T-helper 1 cell (primary cell): ENCODE measurements around the gene TBXT.
"Not testable (repeated sequence)": the region's sequence is repeated elsewhere in the genome, so short reads cannot be mapped to it uniquely, and the experiment has no call there.

ENCODE experiments used
- DNase-seq, 5 donors: peaks; one replicate each; pipeline ENCODE4 v3.0.0-alpha.2; 2012 to 2020

The TBXT gene

DNA sequence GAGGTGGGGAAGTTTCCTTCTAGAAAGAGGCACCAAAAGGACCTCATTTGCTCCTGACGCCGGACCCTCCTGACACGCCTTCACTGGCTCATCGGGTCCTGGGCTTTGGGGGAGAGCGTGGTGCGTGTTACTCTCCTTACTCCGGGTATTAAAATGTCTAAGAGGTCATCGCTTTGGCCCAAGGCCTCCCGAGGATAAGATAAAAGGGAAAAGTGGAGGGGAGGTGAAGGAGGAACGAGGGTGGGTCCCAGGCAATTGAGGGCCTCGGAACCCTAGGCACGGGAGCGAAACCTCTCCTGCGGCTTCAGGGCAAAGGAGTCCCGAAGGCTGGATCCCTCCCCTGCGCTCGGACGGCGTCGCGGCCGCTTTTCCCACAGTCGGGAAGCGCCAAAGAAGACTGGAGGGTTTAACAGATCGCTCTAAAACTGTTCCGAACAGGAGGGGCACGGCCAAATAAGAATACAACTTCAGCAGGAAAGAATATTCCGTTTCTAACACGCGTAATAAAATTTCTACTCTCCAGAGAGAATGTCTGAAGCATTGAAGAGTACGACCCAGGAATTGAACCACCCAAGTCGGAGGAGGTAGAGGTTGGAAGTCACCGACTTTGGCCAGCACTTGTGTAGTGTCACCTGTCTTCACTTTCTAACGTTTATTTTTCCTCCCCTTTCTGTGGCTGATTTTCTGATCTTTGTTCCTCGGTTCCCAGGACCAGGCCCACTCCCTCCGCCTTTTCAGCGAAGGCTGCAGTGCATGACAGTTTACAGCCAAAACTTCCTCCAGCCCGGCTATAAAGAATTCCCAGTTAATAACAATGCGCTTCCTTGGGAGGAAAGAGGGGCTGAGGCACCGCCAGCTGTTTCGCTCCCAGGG, 2.1 kb upstream of the TBXT start:
- no peak for DNase-seq

DNA sequence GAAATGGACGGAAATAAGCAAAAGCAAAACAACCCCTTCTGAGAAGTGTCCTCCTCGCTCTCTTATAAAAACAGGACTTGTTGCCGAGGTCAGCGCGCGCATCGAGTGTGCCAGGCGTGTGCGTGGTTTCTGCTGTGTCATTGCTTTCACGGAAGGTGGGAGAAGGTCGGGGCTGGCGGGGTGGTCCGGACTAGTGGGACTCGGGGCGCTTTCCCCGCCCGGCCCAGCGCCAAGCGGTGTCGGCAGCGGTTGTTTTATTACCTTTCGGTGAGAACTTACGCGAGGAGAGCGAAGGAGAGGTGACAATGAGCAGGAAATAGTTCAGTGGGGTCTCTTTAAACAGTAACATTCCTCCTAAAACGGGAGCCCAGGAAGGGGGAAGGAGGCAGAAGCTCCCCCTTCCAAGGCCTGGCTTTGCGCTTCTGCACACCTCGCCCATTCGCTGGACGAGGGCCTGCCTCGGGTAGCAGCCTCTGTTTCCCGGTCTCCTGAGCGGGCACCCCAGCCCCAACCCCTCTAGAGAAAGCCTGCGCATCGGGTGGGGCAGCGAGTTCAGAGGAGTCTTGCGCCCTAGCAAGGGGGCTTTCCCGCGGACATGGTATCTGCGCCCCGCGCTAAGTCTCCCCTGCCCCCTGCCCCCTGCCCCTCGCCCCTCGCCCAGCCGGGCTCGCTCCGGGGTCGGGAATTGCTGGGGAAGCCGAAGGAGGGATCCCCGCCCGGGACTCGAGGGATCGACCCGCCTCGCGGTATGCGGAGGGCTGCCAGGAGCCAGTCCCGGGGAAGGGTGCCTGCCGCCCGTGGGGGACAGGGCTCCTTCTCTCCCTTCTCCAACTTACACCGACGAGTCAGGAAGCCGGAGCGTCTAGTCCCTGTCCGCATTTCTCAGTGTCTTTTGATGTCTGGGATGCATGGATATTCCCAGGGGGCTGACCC, 1.2 kb upstream of the TBXT start:
- no peak for DNase-seq

DNA sequence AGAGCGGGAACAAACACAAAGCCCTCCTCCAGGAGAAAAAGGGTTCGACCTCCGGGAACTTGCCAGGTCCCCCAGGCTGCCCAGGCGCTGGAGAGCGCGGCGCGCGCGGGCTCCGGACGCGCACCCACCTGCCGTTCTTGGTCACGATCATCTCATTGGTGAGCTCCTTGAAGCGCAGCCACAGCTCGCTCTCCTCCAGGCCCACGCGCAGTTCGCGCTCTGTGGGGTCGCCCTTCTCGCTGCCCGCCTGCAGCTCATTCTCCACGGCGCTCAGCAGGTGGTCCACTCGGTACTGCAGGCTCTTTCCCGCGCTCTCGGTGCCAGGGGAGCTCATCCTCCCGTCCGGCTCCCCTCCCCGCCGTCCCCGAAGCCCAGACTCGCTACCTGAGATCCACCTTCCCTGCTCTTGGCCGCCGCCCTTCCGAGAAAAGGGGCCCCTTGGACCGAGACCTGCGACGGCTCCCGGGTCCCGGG, 356 bp downstream of the TBXT start:
- DNase-seq, result no peak

DNA sequence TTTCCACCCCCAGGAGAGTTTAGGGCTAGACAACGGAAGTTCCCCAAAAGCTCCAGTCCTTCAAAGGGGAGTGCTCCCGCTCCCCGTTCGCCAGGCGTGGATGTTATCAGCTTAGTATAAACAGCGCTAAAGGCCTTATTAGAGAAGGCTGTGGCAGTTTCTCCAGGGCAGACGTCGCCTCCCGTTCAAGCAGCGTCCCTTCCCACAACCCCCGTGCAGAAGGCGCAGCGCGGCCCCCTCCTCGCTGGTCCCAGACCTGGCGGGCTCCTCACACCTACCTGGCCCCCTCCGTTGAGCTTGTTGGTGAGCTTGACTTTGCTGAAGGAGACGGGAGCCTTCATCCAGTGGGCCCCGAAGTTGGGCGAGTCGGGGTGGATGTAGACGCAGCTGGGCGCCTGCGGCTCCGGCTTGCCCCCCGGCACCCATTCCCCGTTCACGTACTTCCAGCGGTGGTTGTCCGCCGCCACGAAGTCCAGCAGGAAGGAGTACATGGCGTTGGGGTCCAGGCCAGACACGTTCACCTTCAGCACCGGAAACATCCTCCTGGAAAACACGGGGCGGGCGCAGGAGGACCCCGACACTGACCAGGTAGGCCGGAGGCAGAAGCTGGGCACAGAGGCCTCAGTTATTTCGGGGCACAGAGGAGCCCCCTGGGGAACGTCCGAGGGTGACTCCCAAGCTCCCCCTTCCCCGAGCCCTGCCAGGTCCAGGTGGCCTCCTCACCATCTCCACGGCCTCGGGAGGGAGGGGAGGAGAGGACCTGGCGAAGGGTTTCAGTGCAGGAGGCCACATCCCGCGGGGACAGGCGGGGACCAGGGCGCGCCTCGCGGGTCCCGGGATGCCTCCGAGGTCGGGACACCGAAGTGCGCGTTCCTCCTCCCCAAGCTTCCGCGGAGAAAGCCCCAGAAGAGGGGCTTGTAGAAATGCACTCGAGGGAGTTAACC, 1.1 kb downstream of the TBXT start:
- no peak for DNase-seq

DNA sequence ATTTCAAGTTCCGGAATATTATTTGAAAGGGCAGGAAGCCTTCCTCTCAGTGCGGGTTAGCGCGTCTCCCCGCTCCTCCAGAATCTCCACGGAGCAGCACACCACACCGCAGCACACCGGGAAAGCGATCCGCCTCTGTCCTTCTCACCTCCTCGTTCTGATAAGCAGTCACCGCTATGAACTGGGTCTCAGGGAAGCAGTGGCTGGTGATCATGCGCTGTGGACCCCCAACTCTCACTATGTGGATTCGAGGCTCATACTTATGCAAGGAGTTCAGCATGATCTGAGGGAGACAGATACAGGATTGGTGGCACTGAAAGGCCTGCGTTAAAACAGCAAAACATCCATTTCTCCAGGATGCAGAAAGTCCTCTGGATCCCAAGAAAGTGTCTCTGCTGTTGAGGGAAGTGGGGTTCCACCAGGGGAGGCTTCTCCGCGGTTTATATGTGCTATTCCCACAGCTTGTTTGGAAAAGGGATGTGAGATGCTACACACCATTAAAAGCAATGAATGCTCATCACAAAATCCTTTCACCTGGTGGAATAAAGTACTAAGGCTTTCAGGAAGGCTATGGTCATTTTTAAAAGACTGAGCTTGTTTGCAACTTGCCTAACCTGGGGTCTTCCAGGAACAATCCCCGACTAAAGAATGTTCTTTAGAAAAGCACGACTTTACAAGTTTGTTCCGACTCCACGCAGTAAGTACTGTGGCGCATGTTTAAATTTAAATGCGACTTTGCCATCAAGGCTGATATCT, 1.9 kb downstream of the TBXT start:
- DNase-seq, result no peak

DNA sequence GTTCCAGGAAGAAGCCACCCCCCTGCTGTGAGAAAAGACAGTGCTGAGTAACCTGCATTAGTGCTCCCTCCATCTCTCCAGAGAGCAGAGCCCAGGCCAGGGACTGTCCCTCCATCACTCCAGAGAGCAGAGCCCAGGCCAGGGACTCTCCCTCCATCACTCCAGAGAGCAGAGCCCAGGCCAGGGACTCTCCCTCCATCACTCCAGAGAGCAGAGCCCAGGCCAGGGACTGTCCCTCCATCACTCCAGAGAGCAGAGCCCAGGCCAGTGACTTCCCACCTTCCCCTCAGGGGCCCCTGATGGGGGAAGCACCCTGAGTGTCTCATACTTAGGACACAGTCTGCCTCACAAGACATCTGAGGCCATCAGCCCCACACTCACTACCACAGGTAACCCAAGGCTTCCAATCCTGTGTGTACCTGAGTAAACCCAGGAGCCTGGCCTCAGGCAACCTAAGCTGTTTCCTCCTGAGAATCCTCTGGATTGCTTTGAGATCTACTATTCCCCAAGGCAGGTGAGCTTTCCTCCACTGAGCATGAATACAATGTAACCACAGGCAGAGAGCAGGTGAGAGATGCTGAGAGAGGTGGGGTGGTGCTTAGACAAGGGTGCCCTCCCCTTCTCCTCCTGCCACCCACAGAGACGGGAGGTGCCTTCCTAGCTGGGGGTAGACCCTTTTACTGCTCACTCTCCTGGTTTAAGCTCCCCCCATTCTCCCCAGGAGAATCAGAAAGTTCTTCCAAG, 4.9 kb downstream of the TBXT start:
- no peak for DNase-seq

DNA sequence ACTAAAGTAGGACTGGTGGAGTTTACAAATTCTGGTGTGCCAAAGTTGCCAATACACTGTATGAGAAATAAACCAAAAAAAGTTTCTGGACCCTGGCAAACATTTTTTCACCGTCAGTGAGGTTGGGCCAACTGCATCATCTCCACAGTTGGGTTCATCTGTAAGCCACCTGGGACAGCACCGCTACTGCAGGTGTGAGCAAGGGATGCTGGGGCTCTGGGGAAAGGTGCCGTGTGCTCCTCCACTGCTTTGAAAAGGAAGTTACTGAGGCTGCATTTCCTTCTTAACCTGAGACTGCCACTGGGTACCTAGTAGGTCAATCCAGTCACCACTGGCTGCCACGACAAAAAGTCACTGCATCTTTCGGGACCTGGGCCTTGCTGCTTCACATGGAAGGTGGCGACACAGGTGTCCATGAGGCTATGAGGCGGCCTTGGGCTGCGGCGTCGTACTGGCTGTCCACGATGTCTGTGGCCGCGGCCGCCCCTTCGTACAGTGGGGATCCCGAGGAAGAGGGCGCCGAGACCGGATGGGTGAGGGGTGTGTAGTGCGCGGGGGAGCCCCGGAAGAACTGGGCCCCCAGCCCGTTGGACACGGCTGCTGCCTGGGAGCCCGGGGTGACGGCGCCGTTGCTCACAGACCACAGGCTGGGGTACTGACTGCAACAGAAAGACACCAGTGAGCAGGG, 9.6 kb downstream of the TBXT start:
- no peak for DNase-seq

DNA sequence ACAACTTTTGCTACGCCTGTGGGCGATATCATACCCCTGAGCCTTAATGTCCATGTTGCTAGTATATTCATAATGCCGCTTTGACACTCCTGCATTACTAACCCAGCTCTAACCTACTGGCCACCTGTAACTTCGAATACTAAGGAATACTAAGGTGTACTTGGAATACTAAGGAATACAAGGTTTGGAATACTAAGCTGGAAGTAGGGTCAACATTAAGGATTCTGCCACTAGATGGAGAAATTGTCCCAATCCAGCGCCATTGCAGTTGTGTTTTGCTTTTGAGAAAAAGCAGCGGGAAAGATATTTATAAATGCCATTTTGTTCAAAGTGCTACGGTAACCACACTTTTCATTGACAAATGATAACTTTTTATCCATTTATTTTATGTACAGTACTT, 10.7 kb downstream of the TBXT start:
- no peak for DNase-seq

DNA sequence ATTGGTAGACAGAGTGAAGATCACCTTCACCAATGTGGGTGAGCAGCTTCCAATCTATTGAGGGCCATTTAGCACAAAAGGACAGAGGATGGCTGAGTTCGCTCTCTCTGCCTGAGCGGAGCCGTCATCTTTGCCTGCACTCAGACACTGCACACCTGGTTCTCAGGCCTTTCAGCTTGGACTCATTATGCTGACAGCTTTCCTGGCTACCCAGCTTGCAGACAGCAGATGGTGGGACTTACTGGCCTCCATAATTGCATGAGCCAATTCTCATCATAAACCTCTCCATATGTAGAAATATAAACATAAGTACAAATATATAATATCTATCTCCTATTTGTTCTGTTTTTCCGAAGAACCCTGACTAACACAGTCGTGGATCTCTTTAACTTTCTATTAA, 13.7 kb downstream of the TBXT start:
- no peak for DNase-seq

DNA sequence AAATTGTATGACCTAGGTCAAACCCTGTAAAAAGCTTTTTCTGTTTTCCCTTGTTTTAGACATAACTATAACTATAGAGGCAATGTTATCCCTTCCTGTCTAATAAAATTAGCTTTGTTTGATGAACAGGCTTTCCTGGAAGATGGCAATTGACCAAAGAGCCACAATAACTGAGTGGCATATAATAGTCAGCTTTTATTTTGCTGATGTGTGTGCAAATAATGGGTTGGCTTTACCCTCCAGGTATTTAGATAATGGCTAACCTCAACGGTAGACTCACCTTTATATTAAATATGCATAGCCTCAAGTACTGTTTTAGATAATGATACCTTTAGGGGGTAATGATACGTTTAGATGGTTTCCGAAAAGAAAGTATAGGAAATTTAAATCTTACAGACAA, 15.0 kb downstream of the TBXT start:
- DNase-seq, result no peak

DNA sequence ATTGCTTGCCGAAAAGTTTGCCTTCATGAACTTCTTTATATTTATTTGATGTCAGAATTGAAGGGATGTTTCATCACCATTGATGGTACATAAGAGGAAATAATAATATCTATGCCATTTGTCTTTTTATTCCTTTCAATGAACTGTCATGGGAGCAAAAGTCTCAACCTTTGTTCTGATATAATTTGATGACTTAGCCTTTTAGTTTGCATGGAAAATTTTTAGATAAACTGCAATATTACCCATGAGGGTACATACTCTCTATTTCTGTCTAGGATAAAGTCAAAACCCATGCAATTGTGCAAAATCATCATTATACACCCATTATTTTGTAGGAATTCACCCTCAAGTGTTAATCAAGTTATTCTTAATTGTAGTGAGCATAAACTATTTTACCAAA, 15.9 kb downstream of the TBXT start:
- no peak for DNase-seq

DNA sequence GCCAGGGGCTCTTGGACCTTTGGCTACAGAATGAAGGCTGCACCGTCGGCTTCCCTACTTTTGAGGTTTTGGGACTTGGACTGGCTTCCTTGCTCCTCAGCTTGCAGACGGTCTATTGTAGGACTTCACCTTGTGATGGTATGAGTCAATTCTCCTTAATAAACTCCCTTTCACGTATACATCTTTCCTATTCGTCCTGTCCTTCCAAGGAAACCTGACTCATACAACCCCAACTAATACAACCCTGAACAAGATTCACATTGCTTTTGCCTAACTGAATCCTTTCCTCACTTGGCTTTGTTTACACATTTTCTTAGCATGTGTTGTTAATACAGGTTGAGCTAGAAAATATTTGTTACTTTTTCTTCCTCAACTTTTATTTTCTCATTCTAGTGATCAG, 21.9 kb downstream of the TBXT start:
- DNase-seq, result no peak

DNA sequence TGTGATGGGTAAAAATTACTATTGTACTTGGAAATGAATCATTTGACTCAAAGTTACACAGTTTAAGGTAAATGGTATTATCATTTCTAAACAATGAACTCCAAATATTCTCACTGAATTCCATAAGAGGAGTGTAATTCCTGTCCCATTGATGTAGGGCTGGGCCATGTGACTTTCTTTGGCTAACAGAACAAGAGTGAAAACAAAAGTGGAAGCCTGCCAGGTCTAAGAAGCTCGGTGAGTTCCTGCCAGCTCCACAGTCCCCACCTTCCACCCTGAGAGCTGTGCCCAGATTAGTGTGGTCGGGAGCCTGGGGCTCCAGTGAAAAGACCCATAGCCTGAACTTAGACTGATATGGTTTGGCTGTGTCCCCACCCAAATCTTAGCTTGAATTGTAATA, 24.6 kb downstream of the TBXT start:
- no peak for DNase-seq

DNA sequence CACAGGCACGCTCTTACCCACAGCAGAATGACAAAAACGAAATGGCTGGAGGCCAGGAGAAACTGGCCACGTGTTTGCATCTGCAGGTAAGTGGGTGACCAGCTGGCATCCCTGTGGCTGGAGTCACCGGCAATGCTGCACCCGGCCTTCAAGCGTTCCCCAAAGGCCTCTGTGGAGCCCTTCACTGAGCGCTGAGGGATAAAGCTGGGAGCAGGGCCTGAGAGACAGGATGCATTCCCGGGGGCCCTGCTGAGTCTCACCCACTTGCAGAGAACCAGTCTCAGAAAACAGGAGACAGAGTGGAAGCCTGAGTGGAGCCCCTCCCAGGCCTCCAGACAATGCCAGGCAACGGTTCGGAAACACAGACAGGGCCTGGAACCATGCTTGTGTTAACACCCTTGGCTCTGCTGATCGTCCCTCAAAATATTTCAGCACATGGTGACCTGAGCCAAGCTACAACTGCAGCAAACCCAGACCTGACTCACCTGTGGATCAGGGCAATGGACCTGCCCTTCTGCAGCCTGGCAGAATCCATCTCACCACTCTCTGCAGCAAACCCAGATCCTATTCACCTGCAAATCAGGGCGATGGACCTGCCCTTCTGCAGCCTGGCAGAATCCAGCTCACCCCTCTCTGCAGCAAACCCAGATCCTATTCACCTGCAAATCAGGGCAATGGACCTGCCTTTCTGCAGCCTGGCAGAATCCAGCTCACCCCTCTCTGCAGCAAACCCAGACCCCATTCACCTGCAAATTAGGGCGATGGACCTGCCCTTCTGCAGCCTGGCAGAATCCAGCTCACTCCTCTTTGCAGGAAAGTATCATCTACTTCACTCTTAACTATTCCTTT, 39.8 kb downstream of the TBXT start:
- DNase-seq, result no peak

DNA sequence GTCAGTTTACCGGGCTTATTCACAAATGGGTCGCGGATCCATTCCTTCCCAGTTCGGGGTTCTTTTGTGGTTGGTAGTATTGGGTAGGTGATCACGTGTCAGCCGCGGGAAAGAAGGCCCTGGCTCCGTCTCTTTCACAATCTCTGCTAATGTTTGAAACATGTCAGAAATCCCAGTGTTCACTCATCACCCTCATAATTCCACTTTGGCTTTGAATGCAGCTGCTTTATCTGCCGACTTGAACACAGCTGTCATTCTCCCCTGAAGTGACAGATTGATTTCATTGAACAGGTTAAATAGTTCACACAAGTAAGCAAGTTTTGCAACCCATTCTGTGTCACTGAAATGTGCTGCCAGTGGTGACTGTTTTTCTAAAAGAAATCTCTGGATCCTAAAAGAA, 44.5 kb downstream of the TBXT start:
- not testable (repeated sequence) for DNase-seq

DNA sequence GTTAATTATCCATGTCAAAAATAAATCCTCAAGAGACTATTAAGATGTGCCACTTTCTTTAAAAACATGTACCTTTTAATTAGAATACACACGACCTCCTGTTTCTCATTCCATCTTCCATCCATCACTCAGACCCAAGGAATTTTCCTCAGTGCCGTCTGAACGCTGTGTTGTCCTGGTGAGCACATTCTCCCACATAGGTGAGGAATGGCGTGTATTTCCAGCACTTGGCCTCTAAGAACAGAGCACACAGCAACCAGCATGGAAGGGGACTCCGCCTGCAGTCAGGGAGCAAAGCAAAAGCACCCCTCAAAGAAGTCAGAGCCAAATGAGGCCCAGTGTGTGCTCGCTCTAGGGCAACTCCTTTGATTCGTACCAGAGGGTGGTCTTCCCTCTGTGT, 45.9 kb downstream of the TBXT start:
- DNase-seq, result no peak

DNA sequence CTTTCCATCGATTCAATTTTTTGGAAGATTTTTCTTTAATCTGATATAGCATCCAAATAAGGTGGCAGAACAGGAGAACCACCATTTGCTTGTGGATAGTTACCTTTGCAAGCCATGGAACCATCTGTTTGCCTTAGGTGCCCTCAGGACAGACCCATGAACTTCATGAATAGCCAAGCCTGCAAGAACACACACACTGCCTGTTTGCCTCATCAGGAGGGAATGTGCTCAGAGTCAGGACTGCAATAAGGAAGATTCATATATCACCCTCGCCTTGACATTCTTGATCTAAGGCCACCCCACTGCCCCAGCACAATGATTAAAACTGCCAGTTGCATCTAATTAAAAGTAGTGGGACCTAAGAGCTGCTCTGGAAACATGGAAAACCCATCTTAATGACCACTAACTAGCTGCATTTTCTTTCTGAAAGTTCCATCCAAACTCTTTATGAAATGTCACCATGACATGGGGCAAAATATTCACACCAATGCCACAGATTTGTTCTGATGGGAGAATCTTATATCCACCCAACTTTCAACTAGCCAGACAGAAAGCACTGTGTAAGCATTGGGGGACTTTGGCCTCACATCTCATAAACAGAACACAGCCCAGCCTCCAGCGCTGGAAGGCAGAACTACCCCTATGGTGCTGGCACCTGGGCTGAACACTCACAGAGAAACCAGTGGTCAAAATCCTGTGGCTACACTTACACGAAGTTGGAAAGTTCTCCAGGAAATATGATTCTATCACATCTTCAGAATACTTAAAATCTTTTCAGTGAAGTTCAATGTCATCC, 48.3 kb downstream of the TBXT start:
- DNase-seq, result no peak

DNA sequence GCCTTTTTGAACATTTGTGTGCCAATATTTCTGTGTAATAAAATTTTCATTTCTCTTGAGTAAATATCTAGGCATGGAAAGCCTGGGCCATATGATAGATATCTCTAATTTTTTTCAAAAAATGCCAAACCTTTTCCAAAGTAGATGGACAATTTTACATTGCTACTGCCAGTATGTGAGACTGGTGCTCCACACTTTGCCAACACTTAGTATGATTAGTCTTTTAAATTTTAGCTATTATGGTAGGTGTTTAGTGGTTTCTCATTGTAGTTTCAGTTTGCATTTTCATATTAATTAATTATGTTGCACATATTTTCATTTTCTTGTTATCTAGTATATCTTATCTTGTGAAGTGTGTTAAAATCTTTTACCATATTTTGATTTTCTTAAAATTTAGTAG, 52.0 kb downstream of the TBXT start:
- no peak for DNase-seq

DNA sequence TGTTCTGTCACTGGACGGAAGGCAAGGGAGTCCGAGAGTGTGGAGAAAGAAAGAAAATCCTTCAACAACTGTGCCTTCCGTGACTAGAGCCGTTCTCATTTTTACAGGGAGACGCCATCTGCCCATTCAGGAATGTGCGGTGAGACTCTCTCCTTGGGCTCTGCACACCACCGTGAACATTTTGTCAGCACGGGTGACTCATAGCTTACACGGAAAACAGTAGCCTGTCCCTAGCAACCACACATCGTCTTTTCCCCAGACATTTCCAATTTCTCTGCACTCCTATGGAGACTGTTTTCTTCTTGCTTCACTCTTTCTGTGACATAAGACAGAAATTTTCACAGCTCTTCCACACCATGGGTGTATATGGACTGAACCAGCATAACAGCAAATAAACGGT, 55.1 kb downstream of the TBXT start:
- DNase-seq, result no peak
